CD8-positive, alpha-beta memory T cell (primary cell): Measurements from ENCODE around the gene C14orf132. TPM values are rescaled to one million over a fixed set of nuclear protein-coding genes. Genes with fewer than 3 reads are reported as not detected.

Experiments used
- CTCF ChIA-PET: fragments of 350-600 bp; sonication (Branson Sonifier 250); formaldehyde crosslinking; loops from one replicate; lab custom pipeline; 2021; ENCODE audit warnings: antibody characterized with exemption; lab: Charles Lee
- POLR2A ChIA-PET: fragments of 350-600 bp; sonication (Branson Sonifier 250); formaldehyde crosslinking; loops from one replicate; lab custom pipeline; 2021; ENCODE audit warnings: antibody characterized with exemption; lab: Charles Lee
- DNase-seq, 5 donors: peaks; one replicate each; pipeline versions ENCODE4 v3.0.0 to v3.0.0-alpha.2; 2020 to 2022; ENCODE audit warnings: mixed read lengths in 1 of 5
- H3K27ac ChIP-seq: one replicate; pipeline ENCODE4 v1.7.0; 2013; ENCODE audit warnings: low read depth, mild to moderate bottlenecking, low read length, moderate library complexity
- H3K27me3 ChIP-seq: 2 replicates; pipeline ENCODE4 v1.7.0; 2013; ENCODE audit warnings: low read length, mild to moderate bottlenecking; ENCODE audit not compliant: insufficient read depth, poor library complexity, severe bottlenecking
- H3K36me3 ChIP-seq: 2 replicates; pipeline ENCODE4 v1.7.0; 2013; ENCODE audit warnings: mild to moderate bottlenecking, low read length, moderate library complexity; ENCODE audit not compliant: insufficient read depth
- H3K4me1 ChIP-seq: 2 replicates; pipeline ENCODE4 v1.7.0; 2013; ENCODE audit warnings: mild to moderate bottlenecking, low read length, moderate library complexity; ENCODE audit not compliant: insufficient read depth
- H3K4me3 ChIP-seq: 2 replicates; pipeline ENCODE4 v1.7.0; 2013; ENCODE audit warnings: mild to moderate bottlenecking, low read length
- H3K9me3 ChIP-seq: 2 replicates; pipeline ENCODE4 v1.7.0; 2013; ENCODE audit warnings: mild to moderate bottlenecking, low read length
- H3K27ac Mint-ChIP-seq, 8 donors: one replicate each; pipeline ENCODE4 v1.8.0; 2020 to 2021; ENCODE audit warnings: mixed read lengths in 8 of 8, mild to moderate bottlenecking in 6 of 8, inconsistent platforms in 3 of 8, moderate library complexity in 3 of 8
- H3K27me3 Mint-ChIP-seq, 2 donors: one replicate each; pipeline ENCODE4 v1.8.0; 2020 to 2021; ENCODE audit warnings: mixed read lengths in 2 of 2, mild to moderate bottlenecking in 1 of 2, moderate library complexity in 1 of 2
- H3K36me3 Mint-ChIP-seq, 3 donors: one replicate each; pipeline ENCODE4 v1.8.0; 2020 to 2021; ENCODE audit warnings: mixed read lengths in 3 of 3, inconsistent platforms in 1 of 3, mild to moderate bottlenecking in 1 of 3
- H3K4me1 Mint-ChIP-seq, 3 donors: one replicate each; pipeline ENCODE4 v1.8.0; 2020 to 2021; ENCODE audit warnings: mixed read lengths in 3 of 3, inconsistent platforms in 1 of 3, mild to moderate bottlenecking in 1 of 3
- H3K4me3 Mint-ChIP-seq, 7 donors: one replicate each; pipeline ENCODE4 v1.8.0; 2020 to 2021; ENCODE audit warnings: mixed read lengths in 7 of 7, mild to moderate bottlenecking in 6 of 7, moderate library complexity in 4 of 7, inconsistent platforms in 2 of 7
- H3K9me3 Mint-ChIP-seq, 5 donors: one replicate each; pipeline ENCODE4 v1.8.0; 2020 to 2022; ENCODE audit warnings: mixed read lengths in 5 of 5, mild to moderate bottlenecking in 3 of 5, moderate library complexity in 2 of 5, inconsistent platforms in 1 of 5
- polyA plus RNA-seq: library from polyadenylated mRNA; unstranded; fragments of 300-500 nt; fragmentation: Illumina TruSeq; gene quantifications from one replicate; pipeline ENCODE4 v1.2.3, GENCODE V29; 2021
- total RNA-seq, 2 experiments: library from RNA; stranded (reverse); gene quantifications; one replicate each; pipeline ENCODE4 v1.2.3, GENCODE V29; 2021

The C14orf132 gene
- total and polyA plus RNA-seq, 3 experiments from 2014 or later: 0.29 to 0.61 (median 0.58) TPM

DNA sequence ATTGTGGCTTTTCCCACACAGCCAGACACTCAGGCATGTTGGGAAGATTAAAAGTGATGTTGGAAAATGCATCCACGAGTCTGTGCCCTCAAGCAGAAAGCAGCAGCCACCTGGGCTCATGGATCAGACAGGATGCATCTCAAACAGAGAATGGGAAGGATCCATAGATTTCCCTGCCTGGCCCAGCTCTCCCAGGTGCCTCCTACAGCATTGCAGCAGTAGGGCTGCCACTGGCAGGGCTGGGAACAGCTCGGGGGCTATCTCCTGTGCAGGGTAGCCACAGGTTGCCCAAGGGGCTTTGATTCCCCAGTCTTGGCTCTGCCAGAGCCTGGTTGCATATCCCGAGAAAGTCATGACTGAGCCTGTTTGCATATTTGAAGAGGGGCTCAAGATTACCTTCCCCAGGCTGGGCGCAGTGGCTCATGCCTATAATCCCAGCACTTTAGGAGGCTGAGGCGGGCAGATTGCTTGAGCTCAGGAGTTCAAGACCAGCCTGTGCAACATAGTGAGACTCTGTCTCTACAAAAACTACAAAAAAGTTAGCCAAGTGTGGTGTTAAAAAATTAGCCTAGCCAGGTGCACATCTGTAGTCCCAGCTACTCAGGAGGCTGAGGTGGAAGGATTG is 19.5 kb downstream of the C14orf132 start:
- H3K36me3 ChIP-seq: no peaks in the 10 kb centered on the region
- no peaks in the 10 kb centered on the region for H3K36me3 Mint-ChIP-seq
- H3K27me3 Mint-ChIP-seq: peaks cover 17 to 69% of the 10 kb centered on the region in 2 donors
- no peak overlapping the region for H3K4me3 ChIP-seq
- no peak overlapping the region for H3K27ac ChIP-seq
- CTCF ChIA-PET: no interaction called here
- H3K4me3 Mint-ChIP-seq: no peak overlapping the region
- POLR2A ChIA-PET: no interaction called here
- H3K4me1 ChIP-seq: no peaks in the 10 kb centered on the region
- DNase-seq: no peak
- no peak overlapping the region for H3K27ac Mint-ChIP-seq
- H3K4me1 Mint-ChIP-seq: no peaks in the 10 kb centered on the region
- H3K9me3 Mint-ChIP-seq: peaks cover 0 to 1% (median 0%) of the 10 kb centered on the region in 5 donors
- no peaks in the 10 kb centered on the region for H3K27me3 ChIP-seq
- H3K9me3 ChIP-seq: no peaks in the 10 kb centered on the region

GRCh38 chr14:96059519-96060135 is 20.5 kb downstream of the C14orf132 start:
- H3K27me3 Mint-ChIP-seq: peaks cover 15 to 69% of the 10 kb centered on the region in 2 donors

DNA sequence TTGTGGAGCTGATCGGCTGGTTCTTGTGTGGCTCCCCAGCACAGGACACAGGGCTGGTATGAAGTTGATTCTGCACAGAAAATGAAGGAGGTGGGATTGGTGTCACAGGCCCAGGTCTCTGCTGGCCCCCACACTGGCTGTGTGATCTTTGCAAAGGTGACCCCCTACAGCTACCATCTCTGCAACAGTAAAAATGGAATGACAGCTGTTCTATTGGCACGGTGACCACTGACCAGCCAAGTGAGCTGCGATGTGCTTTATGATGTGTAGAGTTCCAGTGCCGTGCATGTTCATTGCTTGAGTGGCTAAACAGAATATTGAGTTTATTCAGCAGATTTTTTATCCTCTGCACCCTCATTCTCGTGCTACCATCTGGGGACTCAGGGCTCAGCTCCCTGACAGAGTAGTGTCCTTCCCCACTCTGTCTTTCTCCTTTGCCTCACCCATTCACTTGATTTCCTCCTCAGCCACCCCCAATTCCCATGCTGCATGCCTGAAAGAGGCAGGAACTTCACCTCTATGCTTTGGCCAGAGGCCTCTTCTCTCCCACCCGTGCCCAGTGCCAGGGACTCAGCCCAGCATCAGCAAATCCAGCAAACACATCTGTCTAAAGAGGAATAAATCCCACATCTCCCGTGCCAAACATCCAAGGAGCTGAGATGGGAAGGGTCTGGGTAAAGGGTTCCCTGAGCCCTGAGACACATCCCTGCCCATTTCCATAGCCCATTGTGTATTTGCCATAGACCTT is 21.2 kb downstream of the C14orf132 start:
- Mint-ChIP-seq H3K4me3 (no peak overlapping the region), H3K27ac (no peak overlapping the region), H3K36me3 (no peaks in the 10 kb centered on the region), H3K27me3 (peaks cover 11 to 67% of the 10 kb centered on the region in 2 donors), H3K9me3 (peaks cover 0 to 1% (median 0%) of the 10 kb centered on the region in 5 donors), H3K4me1 (no peaks in the 10 kb centered on the region)
- Histone ChIP-seq H3K27ac (no peak overlapping the region), H3K4me1 (no peaks in the 10 kb centered on the region), H3K27me3 (no peaks in the 10 kb centered on the region), H3K4me3 (no peak overlapping the region), H3K36me3 (no peaks in the 10 kb centered on the region), H3K9me3 (no peaks in the 10 kb centered on the region)
- no peak for DNase-seq
- ChIA-PET POLR2A (no interaction called here), CTCF (no interaction called here)

More at GRCh38 chr14:96059519-96060135, 20.5 kb downstream of the C14orf132 start:
- no peak for DNase-seq
- Histone ChIP-seq H3K4me1 (no peaks in the 10 kb centered on the region), H3K9me3 (no peaks in the 10 kb centered on the region), H3K27ac (no peak overlapping the region), H3K36me3 (no peaks in the 10 kb centered on the region), H3K4me3 (no peak overlapping the region), H3K27me3 (no peaks in the 10 kb centered on the region)
- Mint-ChIP-seq H3K9me3 (peaks cover 0 to 1% (median 0%) of the 10 kb centered on the region in 5 donors), H3K27ac (no peak overlapping the region), H3K36me3 (no peaks in the 10 kb centered on the region), H3K4me1 (no peaks in the 10 kb centered on the region), H3K4me3 (no peak overlapping the region)
- ChIA-PET POLR2A (no interaction called here), CTCF (no interaction called here)

DNA sequence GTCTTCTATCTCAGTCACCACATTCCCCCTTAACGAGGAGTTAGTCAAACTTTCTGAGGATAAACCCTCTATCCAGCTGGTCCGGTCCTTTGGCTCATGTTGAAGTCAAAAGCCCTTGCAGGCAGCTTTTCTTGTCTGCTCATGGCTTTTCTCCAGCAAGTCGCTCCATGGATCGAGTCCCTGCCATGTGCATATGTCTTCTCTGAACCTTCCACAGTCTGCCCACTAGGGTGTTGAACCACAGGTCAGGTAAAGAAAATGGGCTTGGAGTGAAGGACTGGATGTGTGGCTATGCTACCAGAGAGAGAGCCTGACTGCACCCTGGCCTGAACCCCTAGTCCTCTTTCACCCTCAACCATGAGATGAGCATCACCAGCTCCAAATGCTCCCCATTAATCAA is 22.8 kb downstream of the C14orf132 start:
- CTCF ChIA-PET: no interaction called here
- H3K9me3 ChIP-seq: no peaks in the 10 kb centered on the region

DNA sequence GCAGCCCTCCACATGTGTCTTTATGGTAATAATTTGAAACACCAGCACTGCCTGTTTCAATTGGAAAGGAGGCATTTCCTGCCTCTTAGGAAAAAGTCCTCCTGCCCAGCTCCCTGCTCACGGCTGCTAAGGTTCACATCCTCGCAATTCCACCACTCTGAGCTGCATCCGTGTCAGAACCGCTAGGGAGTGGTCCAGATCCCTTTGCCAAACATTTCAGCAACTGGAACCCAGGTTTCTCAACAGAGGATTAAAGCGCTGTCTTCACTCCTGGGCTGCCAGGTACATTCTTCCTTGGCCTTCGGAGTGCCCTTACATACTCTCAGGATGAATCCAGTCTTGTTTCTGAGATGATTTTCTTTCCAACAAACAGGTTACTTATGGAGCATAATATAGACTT is 23.3 kb downstream of the C14orf132 start:
- Histone ChIP-seq H3K27ac (no peak overlapping the region), H3K4me3 (no peak overlapping the region), H3K4me1 (no peaks in the 10 kb centered on the region), H3K9me3 (no peaks in the 10 kb centered on the region), H3K27me3 (no peaks in the 10 kb centered on the region), H3K36me3 (no peaks in the 10 kb centered on the region)
- peaks cover 0 to 1% (median 0%) of the 10 kb centered on the region in 5 donors for H3K9me3 Mint-ChIP-seq
- H3K4me1 Mint-ChIP-seq: no peaks in the 10 kb centered on the region
- CTCF ChIA-PET: no interaction called here
- no peak for DNase-seq
- no peaks in the 10 kb centered on the region for H3K36me3 Mint-ChIP-seq
- no peak overlapping the region for H3K27ac Mint-ChIP-seq
- POLR2A ChIA-PET: no interaction called here
- H3K4me3 Mint-ChIP-seq: no peak overlapping the region
- H3K27me3 Mint-ChIP-seq: peaks cover 9 to 65% of the 10 kb centered on the region in 2 donors

More for the DNA sequence above, 22.8 kb downstream of the C14orf132 start:
- POLR2A ChIA-PET: no interaction called here
- DNase-seq: no peak
- no peak overlapping the region for H3K4me3 Mint-ChIP-seq
- H3K36me3 ChIP-seq: no peaks in the 10 kb centered on the region
- no peaks in the 10 kb centered on the region for H3K4me1 ChIP-seq
- peaks cover 0 to 1% (median 0%) of the 10 kb centered on the region in 5 donors for H3K9me3 Mint-ChIP-seq
- H3K4me1 Mint-ChIP-seq: no peaks in the 10 kb centered on the region
- no peak overlapping the region for H3K4me3 ChIP-seq
- H3K27me3 ChIP-seq: no peaks in the 10 kb centered on the region
- no peak overlapping the region for H3K27ac Mint-ChIP-seq
- H3K27ac ChIP-seq: no peak overlapping the region
- peaks cover 6 to 63% of the 10 kb centered on the region in 2 donors for H3K27me3 Mint-ChIP-seq
- H3K36me3 Mint-ChIP-seq: no peaks in the 10 kb centered on the region

DNA sequence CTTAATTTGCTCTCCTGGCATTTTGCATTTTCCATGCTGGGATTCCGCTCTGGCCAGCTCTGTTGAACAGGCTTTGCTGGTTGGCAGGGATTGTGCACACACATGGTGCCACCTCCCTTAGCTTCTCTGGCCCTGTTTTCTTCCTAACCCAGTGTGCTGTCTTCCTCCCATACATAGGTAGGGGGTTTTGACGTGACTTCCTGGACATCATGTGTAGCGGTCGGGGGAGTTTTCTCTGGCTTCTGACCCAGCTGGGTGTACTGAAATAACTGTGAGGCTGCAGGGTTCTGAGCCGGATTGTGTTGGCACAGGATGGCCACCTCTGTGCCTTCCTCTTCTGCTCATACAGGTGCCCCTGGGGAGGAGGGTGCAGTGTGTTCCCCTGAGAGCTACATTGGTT is 25.7 kb downstream of the C14orf132 start:
- Histone ChIP-seq H3K27me3 (no peaks in the 10 kb centered on the region), H3K4me3 (no peak overlapping the region), H3K36me3 (no peaks in the 10 kb centered on the region), H3K4me1 (no peaks in the 10 kb centered on the region), H3K27ac (no peak overlapping the region), H3K9me3 (no peaks in the 10 kb centered on the region)
- CTCF ChIA-PET: no interaction called here
- no peak for DNase-seq
- no peak overlapping the region for H3K4me3 Mint-ChIP-seq
- peaks cover 8 to 56% of the 10 kb centered on the region in 2 donors for H3K27me3 Mint-ChIP-seq
- H3K36me3 Mint-ChIP-seq: no peaks in the 10 kb centered on the region
- POLR2A ChIA-PET: no interaction called here
- no peaks in the 10 kb centered on the region for H3K9me3 Mint-ChIP-seq
- no peaks in the 10 kb centered on the region for H3K4me1 Mint-ChIP-seq
- H3K27ac Mint-ChIP-seq: no peak overlapping the region

GRCh38 chr14:96065661-96066459 is 26.7 kb downstream of the C14orf132 start:
- Mint-ChIP-seq H3K9me3 (no peaks in the 10 kb centered on the region), H3K27me3 (peaks cover 8 to 54% of the 10 kb centered on the region in 2 donors), H3K36me3 (no peaks in the 10 kb centered on the region), H3K4me3 (no peak overlapping the region), H3K27ac (no peak overlapping the region), H3K4me1 (no peaks in the 10 kb centered on the region)
- H3K36me3 ChIP-seq: no peaks in the 10 kb centered on the region
- H3K4me3 ChIP-seq: no peak overlapping the region
- no peaks in the 10 kb centered on the region for H3K4me1 ChIP-seq
- no peak for DNase-seq
- ChIA-PET CTCF (no interaction called here), POLR2A (no interaction called here)
- H3K27me3 ChIP-seq: no peaks in the 10 kb centered on the region
- no peaks in the 10 kb centered on the region for H3K9me3 ChIP-seq
- no peak overlapping the region for H3K27ac ChIP-seq
